HEK293T (cell line): Measurements from ENCODE around the gene KIRREL2.

Experiments
- CTCF ChIA-PET: fragments of 350-600 bp; formaldehyde crosslinking; extraction: SDS; loops from one replicate; lab custom pipeline; 2021; ENCODE audit warnings: antibody characterized with exemption, inconsistent platforms; lab: Yijun Ruan, JAX
- POLR2A ChIA-PET: fragments of 350-600 bp; formaldehyde crosslinking; extraction: SDS; loops from one replicate; lab custom pipeline; 2020; ENCODE audit warnings: antibody characterized with exemption, inconsistent platforms; lab: Yijun Ruan, JAX
- DNase-seq: peaks from one replicate; pipeline ENCODE4 v3.0.0; 2012; ENCODE audit warnings: mixed read lengths; ENCODE audit errors: extremely low spot score
- ARNT ChIP-seq: fragments of 450-650 bp; IDR thresholded peaks from 2 replicates; pipeline ENCODE4 v1.6.1; 2017; ENCODE audit warnings: mild to moderate bottlenecking
- BHLHE40 ChIP-seq: fragments of 450-650 bp; IDR thresholded peaks from 2 replicates; pipeline ENCODE4 v1.6.1; 2016; ENCODE audit warnings: mild to moderate bottlenecking, moderate library complexity, borderline replicate concordance
- CTBP1 ChIP-seq: fragments of 450-650 bp; IDR thresholded peaks from 2 replicates; pipeline ENCODE4 v1.6.1; 2016; ENCODE audit warnings: borderline replicate concordance
- ELF4 ChIP-seq: fragments of 450-650 bp; IDR thresholded peaks from 2 replicates; pipeline ENCODE4 v1.6.1; 2017; ENCODE audit warnings: antibody characterized with exemption
- FOXA1 ChIP-seq: fragments of 450-650 bp; IDR thresholded peaks from 2 replicates; pipeline ENCODE4 v1.6.1; 2016; ENCODE audit warnings: mild to moderate bottlenecking
- FOXK2 ChIP-seq: fragments of 450-650 bp; IDR thresholded peaks from 2 replicates; pipeline ENCODE4 v1.6.1; 2016; ENCODE audit warnings: mild to moderate bottlenecking
- FOXM1 ChIP-seq: fragments of 450-650 bp; IDR thresholded peaks from 2 replicates; pipeline ENCODE4 v1.6.1; 2017; ENCODE audit warnings: mild to moderate bottlenecking, borderline replicate concordance
- HDGF ChIP-seq: fragments of 450-650 bp; IDR thresholded peaks from 2 replicates; pipeline ENCODE4 v1.6.1; 2017; ENCODE audit warnings: antibody characterized with exemption, borderline replicate concordance
- L3MBTL2 ChIP-seq: fragments of 450-650 bp; conservative IDR thresholded peaks from 2 replicates; pipeline ENCODE4 v1.6.1; 2016; ENCODE audit warnings: mild to moderate bottlenecking
- LEF1 ChIP-seq: fragments of 450-650 bp; IDR thresholded peaks from 2 replicates; pipeline ENCODE4 v1.6.1; 2017; ENCODE audit warnings: mild to moderate bottlenecking, borderline replicate concordance
- NFRKB ChIP-seq: fragments of 450-650 bp; IDR thresholded peaks from 2 replicates; pipeline ENCODE4 v1.6.1; 2016; ENCODE audit warnings: mild to moderate bottlenecking, moderate library complexity
- SP1 ChIP-seq: fragments of 450-650 bp; IDR thresholded peaks from 2 replicates; pipeline ENCODE4 v1.6.1; 2017
- SUZ12 ChIP-seq: fragments of 450-650 bp; IDR thresholded peaks from 2 replicates; pipeline ENCODE4 v1.6.1; 2016; ENCODE audit warnings: mild to moderate bottlenecking
- TARDBP ChIP-seq: fragments of 450-650 bp; IDR thresholded peaks from 2 replicates; pipeline ENCODE4 v1.6.1; 2016
- ZNF384 ChIP-seq: fragments of 450-650 bp; IDR thresholded peaks from 2 replicates; pipeline ENCODE4 v1.6.1; 2016
- TF ChIP-seq, protein P1 (sequence below): fragments of 450-650 bp; IDR thresholded peaks from 2 replicates; pipeline ENCODE4 v1.6.1; 2016

Gene KIRREL2

DNA sequence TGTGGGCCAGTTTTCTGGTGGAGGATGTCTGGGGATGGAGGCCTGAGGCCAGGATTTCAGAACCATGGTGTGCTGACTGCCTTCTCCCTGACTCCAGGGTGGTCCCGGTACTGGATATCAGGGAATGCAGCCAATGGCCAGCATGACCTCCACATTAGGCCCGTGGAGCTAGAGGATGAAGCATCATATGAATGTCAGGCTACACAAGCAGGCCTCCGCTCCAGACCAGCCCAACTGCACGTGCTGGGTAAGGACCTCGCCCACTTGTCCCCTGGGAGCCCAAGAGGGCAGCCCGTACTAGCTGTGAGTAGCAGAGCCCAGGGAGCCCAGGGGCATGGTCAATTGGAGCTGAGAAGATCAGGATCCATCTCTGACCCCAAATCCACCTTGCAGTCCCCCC is 1.6 kb downstream of the KIRREL2 start:
- ChIA-PET POLR2A (no interaction called here), CTCF (no interaction called here)
- TF ChIP-seq BHLHE40 (no peak), L3MBTL2 (no peak), CTBP1 (no peak), NFRKB (no peak), SP1 (no peak), FOXK2 (no peak), LEF1 (no peak), ZNF384 (no peak), SUZ12 (no peak), ARNT (no peak), HDGF (no peak), ELF4 (no peak), FOXA1 (no peak), FOXM1 (no peak), TARDBP (no peak)
- TF ChIP-seq, protein P1, sequence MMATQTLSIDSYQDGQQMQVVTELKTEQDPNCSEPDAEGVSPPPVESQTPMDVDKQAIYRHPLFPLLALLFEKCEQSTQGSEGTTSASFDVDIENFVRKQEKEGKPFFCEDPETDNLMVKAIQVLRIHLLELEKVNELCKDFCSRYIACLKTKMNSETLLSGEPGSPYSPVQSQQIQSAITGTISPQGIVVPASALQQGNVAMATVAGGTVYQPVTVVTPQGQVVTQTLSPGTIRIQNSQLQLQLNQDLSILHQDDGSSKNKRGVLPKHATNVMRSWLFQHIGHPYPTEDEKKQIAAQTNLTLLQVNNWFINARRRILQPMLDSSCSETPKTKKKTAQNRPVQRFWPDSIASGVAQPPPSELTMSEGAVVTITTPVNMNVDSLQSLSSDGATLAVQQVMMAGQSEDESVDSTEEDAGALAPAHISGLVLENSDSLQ = no peak
- no peak for DNase-seq

DNA sequence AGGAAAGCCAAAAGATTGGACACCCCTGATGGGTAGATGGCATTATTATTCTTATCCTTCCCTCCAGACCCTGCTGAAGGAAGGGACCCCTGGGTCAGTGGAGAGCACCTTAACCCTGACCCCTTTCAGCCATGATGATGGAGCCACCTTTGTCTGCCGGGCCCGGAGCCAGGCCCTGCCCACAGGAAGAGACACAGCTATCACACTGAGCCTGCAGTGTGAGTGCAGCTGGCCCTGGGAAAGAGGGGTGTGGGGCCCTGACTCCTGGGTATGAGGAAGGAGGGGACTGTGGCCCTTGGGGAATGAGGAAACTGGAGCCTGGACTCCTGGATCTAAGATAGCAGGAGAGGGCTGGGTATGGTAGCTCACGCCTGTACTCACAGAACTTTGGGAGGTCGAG is 2.7 kb downstream of the KIRREL2 start:
- ChIA-PET POLR2A (no interaction called here), CTCF (no interaction called here)
- TF ChIP-seq CTBP1 (no peak), SP1 (no peak), L3MBTL2 (no peak), NFRKB (no peak), ELF4 (no peak), ARNT (no peak), LEF1 (no peak), FOXM1 (no peak), BHLHE40 (no peak), TARDBP (no peak), FOXK2 (no peak)
- TF ChIP-seq, protein P1 = no peak
- no peak for DNase-seq

DNA sequence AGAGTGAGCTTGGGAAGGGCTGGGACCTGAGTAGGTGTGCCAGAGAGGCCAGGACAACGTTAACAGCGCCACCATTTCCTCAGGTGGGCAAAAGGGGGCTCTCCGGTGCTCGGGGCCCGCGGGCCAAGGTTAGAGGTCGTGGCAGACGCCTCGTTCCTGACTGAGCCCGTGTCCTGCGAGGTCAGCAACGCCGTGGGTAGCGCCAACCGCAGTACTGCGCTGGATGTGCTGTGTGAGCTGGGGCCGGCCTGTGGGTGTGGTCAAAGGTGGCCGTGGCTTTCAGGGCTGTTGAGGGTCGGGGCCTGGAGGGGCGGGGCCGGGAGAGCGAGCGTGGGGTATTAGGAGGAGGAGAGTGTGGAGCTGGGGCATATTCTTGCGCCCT is 3.7 kb downstream of the KIRREL2 start:
- TF ChIP-seq CTBP1 (no peak), NFRKB (no peak), LEF1 (no peak), ELF4 (no peak), FOXK2 (no peak), FOXM1 (no peak), ZNF384 (no peak), HDGF (no peak), SUZ12 (no peak), SP1 (no peak), FOXA1 (no peak), ARNT (no peak)
- TF ChIP-seq, protein P1 = no peak
- no peak for DNase-seq
- ChIA-PET CTCF (no interaction called here), POLR2A (no interaction called here)

DNA sequence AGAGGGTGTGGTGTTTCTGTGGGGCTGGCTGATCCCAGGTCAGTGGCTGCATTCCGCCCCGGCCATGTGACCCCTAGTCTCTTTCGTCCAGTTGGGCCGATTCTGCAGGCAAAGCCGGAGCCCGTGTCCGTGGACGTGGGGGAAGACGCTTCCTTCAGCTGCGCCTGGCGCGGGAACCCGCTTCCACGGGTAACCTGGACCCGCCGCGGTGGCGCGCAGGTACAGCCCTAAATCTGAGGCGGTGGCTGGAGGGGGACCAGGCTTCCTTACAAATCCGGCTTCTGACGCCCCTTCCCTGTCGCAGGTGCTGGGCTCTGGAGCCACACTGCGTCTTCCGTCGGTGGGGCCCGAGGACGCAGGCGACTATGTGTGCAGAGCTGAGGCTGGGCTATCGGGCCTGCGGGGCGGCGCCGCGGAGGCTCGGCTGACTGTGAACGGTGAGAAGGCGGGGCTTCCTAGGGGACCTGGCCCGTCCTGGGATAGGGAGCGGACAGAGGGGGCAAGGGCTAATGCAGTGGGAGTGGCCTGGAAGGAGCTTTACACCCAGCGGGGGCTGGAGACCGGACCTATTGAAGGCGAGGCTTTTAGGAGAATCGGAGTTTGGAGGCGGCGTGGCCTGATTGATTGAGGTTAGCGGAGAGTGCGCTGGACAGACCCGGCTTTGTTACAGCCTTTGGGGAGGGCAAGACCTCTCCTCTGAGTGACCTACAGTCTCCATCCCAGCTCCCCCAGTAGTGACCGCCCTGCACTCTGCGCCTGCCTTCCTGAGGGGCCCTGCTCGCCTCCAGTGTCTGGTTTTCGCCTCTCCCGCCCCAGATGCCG is 4.3 kb downstream of the KIRREL2 start:
- no peak for DNase-seq
- CTCF ChIA-PET = no interaction called here

DNA sequence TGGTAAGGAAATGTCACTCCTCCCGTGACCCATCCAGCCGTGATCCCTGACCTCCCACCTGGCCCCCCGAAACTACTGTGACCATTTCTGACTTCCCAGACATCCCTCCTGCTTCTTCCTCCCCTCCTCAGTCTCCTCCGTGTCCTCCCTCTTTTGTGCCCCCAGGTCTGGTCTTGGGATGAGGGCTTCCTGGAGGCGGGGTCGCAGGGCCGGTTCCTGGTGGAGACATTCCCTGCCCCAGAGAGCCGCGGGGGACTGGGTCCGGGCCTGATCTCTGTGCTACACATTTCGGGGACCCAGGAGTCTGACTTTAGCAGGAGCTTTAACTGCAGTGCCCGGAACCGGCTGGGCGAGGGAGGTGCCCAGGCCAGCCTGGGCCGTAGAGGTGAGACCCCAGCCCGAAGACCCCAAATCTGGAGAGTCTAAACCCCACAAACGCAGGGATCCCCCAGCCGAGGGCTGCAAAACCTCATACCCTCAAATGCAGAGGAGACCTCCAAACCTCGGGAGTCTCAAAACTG is 5.0 kb downstream of the KIRREL2 start:
- TF ChIP-seq ARNT (no peak), FOXM1 (no peak), SP1 (no peak), ZNF384 (no peak), LEF1 (no peak), NFRKB (no peak), FOXA1 (no peak)
- TF ChIP-seq, protein P1 = no peak
- ChIA-PET CTCF (no interaction called here), POLR2A (no interaction called here)
- no peak for DNase-seq

More for the DNA sequence above, 4.3 kb downstream of the KIRREL2 start:
- no peak for TF ChIP-seq NFRKB
- no peak for TF ChIP-seq SP1
- TF ChIP-seq TARDBP = no peak
- POLR2A ChIA-PET = no interaction called here

DNA sequence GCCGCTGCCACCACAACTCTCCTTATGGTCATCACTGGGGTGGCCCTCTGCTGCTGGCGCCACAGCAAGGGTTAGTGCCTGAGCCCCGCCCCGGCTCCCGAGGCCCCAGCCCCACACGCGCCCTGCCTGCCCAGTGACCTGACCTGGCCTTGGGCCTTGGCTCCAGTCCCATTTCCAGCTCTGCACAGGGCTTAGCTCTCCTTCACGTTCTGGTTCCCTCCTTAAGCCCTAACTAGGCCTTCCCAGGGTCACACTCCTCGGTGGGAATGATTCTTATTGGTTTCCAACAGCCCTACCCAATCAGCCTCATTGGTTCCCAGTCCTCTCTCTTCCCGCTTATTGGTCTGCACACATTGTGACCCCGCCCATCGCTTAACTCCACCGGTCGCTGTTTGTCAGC is 5.8 kb downstream of the KIRREL2 start:
- TF ChIP-seq SP1 (no peak), TARDBP (no peak), CTBP1 (no peak), HDGF (no peak), LEF1 (no peak), L3MBTL2 (no peak), FOXM1 (no peak), NFRKB (no peak), ARNT (no peak), ELF4 (no peak), ZNF384 (no peak), FOXK2 (no peak), BHLHE40 (no peak), SUZ12 (no peak)
- TF ChIP-seq, protein P1 = no peak
- ChIA-PET POLR2A (no interaction called here), CTCF (no interaction called here)
- DNase-seq = no peak
